ENCODE measurements around the gene C12orf57. TPM values are rescaled to one million over a fixed set of nuclear protein-coding genes. Genes with fewer than 3 reads are reported as not detected.
A peak's percentile ranks its signal among the peaks of the same experiment; 100 is the strongest.

C12orf57 gene
- total RNA-seq, 3 donors from 2014 or later (not counting 1 experiment from before 2014, with no cell fraction given), result 125 to 157 (median 126) TPM

- DNase-seq (no peak), ATAC-seq (no peak)
- Mint-ChIP-seq H3K9me3 (no peaks in the 10 kb centered on the region), H3K27ac (no peak overlapping the region), H3K36me3 (no peaks in the 10 kb centered on the region), H3K4me1 (peaks cover 9 to 21% of the 10 kb centered on the region in 2 donors), H3K27me3 (ENCODE audit: low read depth in 2 of 2) (peaks cover 0 to 6% of the 10 kb centered on the region in 2 donors), H3K4me3 (no peak overlapping the region)
- peaks cover 16% of the 10 kb centered on the region for H3K4me1 ChIP-seq (ENCODE audit: control insufficient read depth, insufficient read depth, low read length)
- H3K4me3 ChIP-seq (ENCODE audit: low read length), result no peak overlapping the region
- H3K27me3 ChIP-seq (ENCODE audit: control insufficient read depth, insufficient read depth, low read length), result no peaks in the 10 kb centered on the region
- no peak for TF ChIP-seq CTCF (IDR thresholded peaks at IDR 0.05)
- H3K27ac ChIP-seq (ENCODE audit: low read length), result no peak overlapping the region
- WGBS (ENCODE audit: insufficient coverage), result 100% methylated on average over 4 of the region's 4 CpGs
- intact Hi-C loops (cut with micrococcal nuclease), result no loop called here
- no peaks in the 10 kb centered on the region for H3K36me3 ChIP-seq (ENCODE audit: control insufficient read depth, insufficient read depth, low read length)
- H3K9me3 ChIP-seq (ENCODE audit: control insufficient read depth, insufficient read depth, low read length), result no peaks in the 10 kb centered on the region
Measured at GRCh38 chr12:6909421-6910145, 34.2 kb upstream of the C12orf57 start.

GRCh38 chr12:6912164-6912935 is 31.5 kb upstream of the C12orf57 start:
- intact Hi-C loops (cut with micrococcal nuclease), result no loop called here
- H3K27me3 Mint-ChIP-seq (ENCODE audit: low read depth in 2 of 2), result peaks cover 0 to 6% of the 10 kb centered on the region in 2 donors

GRCh38 chr12:6914246-6914946 is 29.4 kb upstream of the C12orf57 start, which contains the start of gene ENO2:
TSS of gene ENO2 (plus strand) at chr12:6914580. CDS start at chr12:6915833, 1,253 bp downstream.
- Histone ChIP-seq H3K4me1 (ENCODE audit: control insufficient read depth, insufficient read depth, low read length) (peaks cover 16% of the 10 kb centered on the region), H3K4me3 (ENCODE audit: low read length) (peak within 1 kb of the TSS; percentile 54), H3K9me3 (ENCODE audit: control insufficient read depth, insufficient read depth, low read length) (no peaks in the 10 kb centered on the region), H3K27me3 (ENCODE audit: control insufficient read depth, insufficient read depth, low read length) (no peaks in the 10 kb centered on the region), H3K27ac (ENCODE audit: low read length) (peak within 1 kb of the TSS; percentile 82), H3K36me3 (ENCODE audit: control insufficient read depth, insufficient read depth, low read length) (no peaks in the 10 kb centered on the region)
- peak; percentile 92 to 94 (median 93) for ATAC-seq
- H3K36me3 Mint-ChIP-seq, result no peaks in the 10 kb centered on the region
- no peak for TF ChIP-seq CTCF (IDR thresholded peaks at IDR 0.05)
- peaks cover 0 to 6% of the 10 kb centered on the region in 2 donors for H3K27me3 Mint-ChIP-seq (ENCODE audit: low read depth in 2 of 2)
- H3K27ac Mint-ChIP-seq, result peak within 1 kb of the TSS; percentile 74 to 95
- H3K4me3 Mint-ChIP-seq, result peak within 1 kb of the TSS; percentile 94
- WGBS (ENCODE audit: insufficient coverage), result under 1% methylated on average over 68 of the region's 68 CpGs
- DNase-seq, result peak; percentile 80 to 91
- H3K4me1 Mint-ChIP-seq, result peaks cover 16 to 41% of the 10 kb centered on the region in 2 donors
- intact Hi-C loops (cut with micrococcal nuclease), result loop anchor here (2.0 kb wide), 1 partner anchor 42 kb away; the partner anchor contains the start of gene SPSB2
- H3K9me3 Mint-ChIP-seq, result no peaks in the 10 kb centered on the region

More at GRCh38 chr12:6912164-6912935, 31.5 kb upstream of the C12orf57 start:
- ATAC-seq, result no peak
- Histone ChIP-seq H3K27me3 (ENCODE audit: control insufficient read depth, insufficient read depth, low read length) (no peaks in the 10 kb centered on the region), H3K9me3 (ENCODE audit: control insufficient read depth, insufficient read depth, low read length) (no peaks in the 10 kb centered on the region), H3K4me3 (ENCODE audit: low read length) (no peak overlapping the region), H3K4me1 (ENCODE audit: control insufficient read depth, insufficient read depth, low read length) (peaks cover 16% of the 10 kb centered on the region), H3K27ac (ENCODE audit: low read length) (no peak overlapping the region), H3K36me3 (ENCODE audit: control insufficient read depth, insufficient read depth, low read length) (no peaks in the 10 kb centered on the region)
- Mint-ChIP-seq H3K4me3 (peak overlapping the region; percentile 66), H3K4me1 (peaks cover 16 to 41% of the 10 kb centered on the region in 2 donors), H3K9me3 (no peaks in the 10 kb centered on the region), H3K36me3 (no peaks in the 10 kb centered on the region), H3K27ac (peak overlapping the region in 1 of 2 donors; percentile 95)
- WGBS (ENCODE audit: insufficient coverage), result 94% methylated on average over 15 of the region's 15 CpGs
- no peak for DNase-seq
- no peak for TF ChIP-seq CTCF (IDR thresholded peaks at IDR 0.05)
